GM12872 (cell line): ENCODE results near the gene RPL28.

Source experiments
- CTCF ChIP-seq: IDR thresholded peaks from 3 replicates; pipeline ENCODE4 v1.5.1; 2011; ENCODE audit warnings: low read depth, mild to moderate bottlenecking, low read length, moderate library complexity; ENCODE audit not compliant: insufficient read depth

The RPL28 gene

DNA sequence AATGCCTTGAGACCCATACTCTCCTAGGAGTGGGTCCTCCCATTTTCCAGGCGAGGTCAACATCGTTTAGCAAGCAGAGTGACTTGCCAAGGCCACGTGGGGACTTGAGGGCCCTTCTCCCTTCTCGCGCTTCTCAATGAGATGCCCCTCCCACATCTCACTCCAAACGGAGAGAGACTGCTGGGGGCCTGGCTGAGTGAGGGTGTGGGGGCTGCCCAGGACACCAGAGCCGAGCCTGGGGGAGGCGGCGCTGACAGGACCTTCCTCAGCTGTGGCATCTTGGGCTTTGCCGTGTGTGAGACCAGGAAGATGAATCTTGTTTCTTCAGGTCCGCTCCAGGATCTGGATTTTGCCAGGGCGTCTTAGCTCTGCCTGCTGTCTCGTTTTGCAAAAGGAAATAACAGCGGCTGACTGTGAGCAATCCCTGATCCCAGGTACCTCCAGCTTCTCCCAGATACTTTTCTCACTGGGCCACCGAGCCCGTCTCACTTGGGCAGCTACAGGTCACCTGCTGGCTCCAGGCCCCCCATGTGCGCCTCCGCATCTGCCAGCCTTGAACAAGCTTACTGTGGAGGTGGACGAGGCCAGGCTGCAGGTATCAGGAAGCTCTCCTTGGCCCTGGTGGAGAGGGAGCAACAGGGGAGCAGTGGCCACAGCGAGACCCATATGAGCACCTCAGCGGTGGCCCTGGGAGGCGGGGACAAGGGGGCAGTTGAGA, 37.3 kb upstream of the RPL28 start:
- no peak for TF ChIP-seq CTCF

DNA sequence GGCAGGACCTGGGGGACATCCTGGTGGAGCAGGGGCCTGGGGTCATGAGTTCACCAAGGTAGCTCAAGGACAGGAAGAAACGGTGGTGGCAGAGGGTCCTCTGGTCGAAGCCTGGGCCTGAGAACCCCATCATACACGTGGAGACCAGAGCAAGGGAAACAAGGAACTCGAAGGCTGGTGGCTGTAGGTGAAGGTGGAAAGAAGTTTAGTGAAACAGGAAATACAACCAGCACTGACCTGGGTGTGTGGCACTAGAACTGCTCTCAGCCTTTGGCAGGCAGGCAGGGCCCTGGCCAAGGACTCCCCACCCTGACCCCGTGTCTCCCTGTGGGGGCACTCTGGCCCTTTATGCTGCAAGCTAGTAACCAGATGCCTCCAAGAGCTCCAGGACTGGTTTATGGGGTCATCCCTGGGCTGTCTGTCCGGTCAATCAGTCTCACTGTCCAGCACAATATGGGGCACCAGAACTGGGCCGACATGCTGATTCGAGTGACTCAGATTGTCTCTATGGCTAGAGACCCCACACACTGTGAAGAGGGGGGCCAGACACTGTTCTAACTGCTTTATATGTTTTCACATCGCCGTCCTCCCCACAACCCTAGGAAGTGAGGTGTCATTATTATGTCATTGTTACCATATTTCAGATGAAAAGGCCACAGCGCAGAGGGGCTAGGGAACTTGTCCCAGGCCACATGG, 35.0 kb upstream of the RPL28 start:
- no peak for TF ChIP-seq CTCF

DNA sequence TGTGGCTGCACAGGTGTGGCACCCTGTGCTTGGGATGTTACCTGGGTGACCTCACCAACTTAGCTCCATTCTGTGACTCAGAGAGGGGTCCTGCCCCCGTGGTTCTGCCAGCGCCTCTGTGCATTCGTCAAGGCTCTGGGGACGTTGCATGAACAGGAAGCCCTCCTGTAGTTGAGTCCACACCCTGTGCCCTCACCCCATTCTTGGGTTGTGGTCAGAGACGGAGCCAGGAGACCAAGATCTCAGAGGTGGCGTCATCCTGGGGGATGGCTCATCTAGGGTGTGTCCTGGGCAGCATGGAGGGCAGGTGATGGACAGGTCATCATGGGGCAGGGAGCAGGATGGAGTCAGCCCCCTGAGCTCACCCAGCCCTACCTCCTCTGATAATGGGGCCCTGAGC, 33.7 kb upstream of the RPL28 start:
- no peak for TF ChIP-seq CTCF

DNA sequence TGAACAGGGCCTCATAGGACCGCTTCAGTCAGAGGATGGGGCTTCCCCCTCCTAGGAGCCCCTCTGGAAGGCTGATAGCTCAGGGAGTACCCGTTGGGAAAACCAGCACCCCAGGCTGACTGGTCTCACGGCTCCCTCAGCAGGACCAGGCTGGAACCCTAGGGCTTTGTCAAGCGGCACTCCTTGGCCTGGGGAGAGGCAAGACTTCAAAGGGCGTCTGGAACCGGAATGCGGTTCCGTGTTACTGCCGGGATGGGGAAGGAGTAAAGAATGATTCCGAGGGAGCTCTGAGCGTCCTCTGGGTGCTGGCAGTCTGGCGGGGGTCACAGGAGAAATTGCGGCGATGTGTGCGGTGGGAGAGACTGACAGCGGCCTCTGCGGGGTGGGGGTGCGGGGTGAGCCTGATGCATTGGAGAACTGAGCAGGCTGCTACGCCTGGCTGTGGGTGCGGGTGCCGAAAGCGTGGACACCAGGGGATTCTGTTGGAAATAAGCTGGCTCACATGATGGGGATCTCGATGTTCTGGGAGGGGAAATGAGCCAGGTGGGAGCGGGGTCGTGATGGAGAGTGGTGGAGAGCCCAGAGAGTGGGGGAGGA, 33.1 kb upstream of the RPL28 start:
- TF ChIP-seq CTCF: no peak

DNA sequence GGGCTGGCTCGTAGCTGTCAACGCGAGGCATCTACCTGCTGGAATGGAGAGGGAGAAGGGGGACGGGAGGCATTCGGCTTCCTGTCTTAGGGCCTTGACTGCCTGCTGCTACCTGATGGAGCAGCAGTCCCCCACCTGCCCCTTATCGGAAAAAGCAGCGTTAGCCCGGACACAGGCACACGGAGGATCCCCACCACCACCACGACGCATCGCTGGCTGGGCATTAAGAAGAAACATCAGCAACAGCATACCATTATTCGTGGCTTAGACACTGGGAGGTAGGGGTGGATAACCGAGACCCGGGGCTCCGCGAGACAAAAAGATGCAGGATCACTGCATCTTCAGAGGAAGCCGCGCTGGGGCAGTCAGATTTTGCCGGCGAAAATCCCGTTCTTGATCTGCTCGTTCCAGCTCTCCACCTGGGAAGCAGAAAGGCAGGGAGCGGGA, 32.4 kb upstream of the RPL28 start:
- no peak for TF ChIP-seq CTCF

DNA sequence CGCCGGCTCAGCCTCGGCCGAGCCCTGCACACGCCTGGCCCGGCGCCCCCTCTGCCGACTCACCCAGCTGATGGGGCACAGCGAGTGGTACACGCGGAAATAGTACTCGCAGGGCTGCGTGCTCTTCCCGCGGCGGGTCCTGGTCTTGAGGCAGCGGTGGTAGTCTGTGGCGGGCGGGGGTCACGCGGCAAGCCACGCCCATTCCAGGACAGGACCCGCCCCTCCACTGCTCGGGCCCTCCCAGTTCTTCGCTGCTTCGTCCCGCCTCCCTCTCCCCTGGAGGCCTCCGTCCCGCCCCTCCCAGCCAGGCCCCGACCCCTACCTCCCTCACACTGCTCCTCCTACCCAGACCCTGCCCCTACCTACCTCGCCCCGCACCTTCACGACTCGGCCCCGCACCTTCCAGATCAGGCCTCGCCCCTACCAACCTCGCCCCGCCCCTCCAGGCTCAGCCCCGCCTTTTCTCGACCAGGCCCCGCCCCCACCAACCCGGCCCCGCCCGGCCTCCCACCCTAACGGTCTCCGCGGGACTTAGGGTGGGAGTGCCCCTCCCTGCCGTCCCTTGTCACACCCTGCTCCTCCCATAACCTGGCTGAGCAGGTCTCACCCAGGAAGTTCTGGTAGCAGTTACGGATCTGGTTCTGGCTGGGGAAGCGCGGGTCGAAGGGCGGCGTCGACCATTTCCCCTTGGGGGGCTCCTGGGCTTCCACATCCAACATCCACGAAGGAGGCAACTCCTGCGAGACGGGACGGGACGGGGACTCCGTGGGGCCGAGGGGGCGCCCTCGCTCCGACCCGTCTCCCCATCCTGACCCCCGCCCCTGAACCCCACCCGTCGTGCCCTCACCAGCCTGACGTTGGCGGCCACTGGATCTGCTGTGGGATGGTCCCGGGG, 31.7 kb upstream of the RPL28 start:
- TF ChIP-seq CTCF: no peak

- TF ChIP-seq CTCF: no peak
Measured at GRCh38 chr19:55354698-55355212, 31.0 kb upstream of the RPL28 start, which contains the start of gene COX6B2. TSS of gene COX6B2 (minus strand) at chr19:55354719. CDS start at chr19:55354521, 198 bp downstream.
